Activated CD4-positive, alpha-beta T cell treated with anti-CD3 and anti-CD28 coated beads for 48 hours (primary cell): Measurements from ENCODE around the gene BEND2.
"Not testable (repeated sequence)": the region's sequence is repeated elsewhere in the genome, so short reads cannot be mapped to it uniquely, and the experiment has no call there.

Experiments
- DNase-seq: peaks from one replicate; pipeline ENCODE4 v3.0.0-alpha.2; 2020

Gene BEND2

DNA sequence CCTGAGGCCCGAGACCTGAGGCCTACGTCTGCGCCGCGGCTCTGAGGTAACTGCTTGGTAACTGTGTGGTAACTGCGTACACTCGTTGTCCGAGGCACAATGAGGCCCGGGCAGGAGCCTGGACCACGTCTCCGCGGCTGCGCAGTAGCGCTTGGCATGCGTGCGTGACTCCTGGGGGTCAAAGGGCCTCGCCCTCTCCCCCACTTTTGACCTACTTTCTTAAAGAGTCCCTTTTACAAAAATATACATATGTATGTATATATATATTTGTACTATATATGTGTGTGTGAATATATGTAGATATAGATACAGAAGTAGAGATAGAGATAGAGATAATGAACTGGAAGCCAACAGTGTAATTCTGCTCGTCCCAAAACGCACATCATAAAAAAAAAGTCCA lies at the start of gene BEND2:
TSS of gene BEND2 (minus strand) at position 101 of the 400 bp plus-strand sequence. CDS start 136 bp downstream, outside the sequence.
- DNase-seq: no peak

DNA sequence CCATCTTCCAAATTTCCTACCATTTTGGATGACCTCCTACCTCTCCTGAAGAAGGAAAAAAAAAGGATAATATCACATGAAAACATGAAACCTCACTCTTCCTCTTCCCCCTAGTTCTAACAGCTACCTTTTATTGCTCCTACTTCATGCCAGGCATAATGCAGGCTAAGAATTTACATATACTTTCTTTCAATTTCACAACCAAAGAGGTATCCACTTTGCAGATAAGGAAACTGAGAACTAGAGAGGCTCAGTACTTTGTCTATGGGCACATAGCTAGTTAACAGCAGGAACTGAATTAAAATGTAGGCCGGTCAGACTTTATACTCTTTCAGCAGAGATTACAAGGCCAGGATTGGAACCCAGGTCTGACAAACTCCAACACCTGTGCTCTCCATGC lies 34.4 kb upstream of the BEND2 start:
- no peak for DNase-seq

DNA sequence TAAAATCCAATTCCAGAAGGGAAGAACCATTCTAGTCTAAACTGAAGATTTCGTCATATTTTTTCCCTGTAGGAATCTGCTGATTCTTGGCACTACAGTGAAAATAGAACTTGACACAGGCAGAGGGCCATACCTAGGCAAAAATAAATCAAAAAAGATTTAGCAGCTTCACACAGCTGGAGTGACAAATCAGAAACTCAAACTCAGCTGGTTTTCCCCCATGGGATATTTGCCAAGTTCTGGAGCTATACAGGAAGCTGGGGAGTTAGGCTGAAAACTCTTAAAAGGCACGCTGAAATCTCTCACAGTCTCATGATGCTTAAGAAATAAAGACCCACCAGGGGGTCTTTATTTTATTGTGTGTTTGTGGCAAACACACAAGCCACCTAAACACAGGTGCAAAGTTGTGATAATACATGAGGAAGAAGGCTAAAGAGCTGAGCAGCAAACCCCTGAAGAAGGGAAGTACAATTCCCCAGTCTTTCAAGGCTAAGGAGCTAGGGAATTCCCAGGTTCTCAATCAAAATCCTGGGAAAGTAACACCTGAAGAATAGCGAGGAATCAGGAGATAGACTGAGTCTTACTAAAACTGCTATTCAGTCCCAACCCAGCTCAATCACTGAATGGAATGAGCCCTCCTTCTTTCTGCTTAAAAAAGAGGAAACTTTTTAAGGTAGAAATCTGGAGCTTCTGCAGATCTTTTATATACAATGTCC lies 32.1 kb upstream of the BEND2 start:
- DNase-seq: no peak

DNA sequence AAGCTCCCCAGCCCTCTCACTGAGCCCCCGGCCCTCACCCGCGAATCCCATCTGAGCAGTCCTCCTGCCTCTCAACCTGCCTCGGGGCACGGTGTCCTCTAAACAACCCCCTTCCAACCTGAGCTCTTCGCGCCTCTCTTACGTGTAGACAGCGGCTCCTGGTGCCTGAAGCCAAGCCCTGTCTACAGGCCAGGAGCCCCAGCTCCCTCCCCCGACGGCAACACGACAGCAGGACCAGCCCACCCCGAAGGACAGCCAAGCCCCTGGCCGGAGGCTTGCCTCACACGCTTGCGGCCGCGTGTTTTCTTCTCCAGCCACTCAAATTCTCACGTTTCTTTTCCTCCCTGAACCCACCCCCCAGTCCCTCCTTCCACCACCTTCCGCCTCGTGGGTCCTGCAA lies 9.0 kb upstream of the BEND2 start:
- DNase-seq: not testable (repeated sequence)

DNA sequence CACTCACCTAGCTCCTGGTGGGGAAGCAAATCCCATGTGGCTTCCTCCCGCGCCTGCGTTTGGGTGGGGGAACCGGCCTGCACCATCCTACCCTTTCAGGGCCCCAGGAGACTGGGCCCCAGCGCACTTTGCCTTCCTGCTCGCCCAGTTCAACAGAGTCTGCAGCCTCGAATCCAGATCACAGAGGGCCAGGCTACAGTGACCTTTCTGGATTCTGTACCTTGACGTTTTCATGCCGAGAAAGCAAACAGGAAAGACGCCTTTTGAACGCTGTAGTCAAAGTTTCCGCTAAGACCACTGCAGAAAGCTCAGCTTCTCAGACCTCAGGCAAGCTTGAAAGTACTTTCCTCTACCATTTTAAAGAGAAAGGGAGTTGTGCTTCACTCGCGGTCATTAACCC lies 7.4 kb upstream of the BEND2 start:
- no peak for DNase-seq

DNA sequence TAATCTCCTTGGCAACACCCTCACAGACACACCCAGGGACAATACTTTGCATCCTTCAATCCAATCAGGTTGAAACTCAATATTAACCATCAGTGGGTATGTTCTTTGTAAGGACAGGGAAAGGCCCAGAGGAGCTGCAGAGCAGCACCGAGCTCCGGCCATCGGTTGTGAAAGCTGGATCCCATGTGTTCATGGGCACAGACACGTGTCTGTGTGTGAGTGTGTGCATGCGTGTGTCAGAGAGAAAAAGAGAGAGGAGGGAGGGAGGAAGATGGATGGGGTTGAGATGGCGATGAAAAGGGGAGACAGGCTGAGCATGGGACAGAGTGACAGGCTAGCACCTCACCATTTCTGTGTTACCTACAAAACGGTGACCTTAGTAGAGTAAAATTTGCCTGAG lies 6.8 kb upstream of the BEND2 start:
- no peak for DNase-seq

DNA sequence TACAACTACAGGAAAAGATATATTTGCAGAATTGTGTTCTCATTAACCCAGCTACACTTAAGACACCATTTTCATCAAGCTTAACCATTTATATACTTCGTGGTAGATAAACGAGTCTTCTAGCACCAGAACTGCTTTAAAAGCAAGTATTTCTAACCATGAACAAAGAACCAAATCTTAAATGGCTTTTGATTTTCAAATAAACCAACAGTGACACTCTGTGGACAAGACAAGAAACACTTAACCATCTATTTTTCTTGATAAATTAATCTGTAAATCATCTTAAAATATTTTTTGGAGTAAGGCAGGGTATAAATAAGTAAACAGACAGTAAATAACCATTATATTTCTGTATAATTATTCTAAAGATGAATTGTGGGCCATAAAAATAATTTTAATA lies 10.2 kb downstream of the BEND2 start:
- DNase-seq: no peak

DNA sequence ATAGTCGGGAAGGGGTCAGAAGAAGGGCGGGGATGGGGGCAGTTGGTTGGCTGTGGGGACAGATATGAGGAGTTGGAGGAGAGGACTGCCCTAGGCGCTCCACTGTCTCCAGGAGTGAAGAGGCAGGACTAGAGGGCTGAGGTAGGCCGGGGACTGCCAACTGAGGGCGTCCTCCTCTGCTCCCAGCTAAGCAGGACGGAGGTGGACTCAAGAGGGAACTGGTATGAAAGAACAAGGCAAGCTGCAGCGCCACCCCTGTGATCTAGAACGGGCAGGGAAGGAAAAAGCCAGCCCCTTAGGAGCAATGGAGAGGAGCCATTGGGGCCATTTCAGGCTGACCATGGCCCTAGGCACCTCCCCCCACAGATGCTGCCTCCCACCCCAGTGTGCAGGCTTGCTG lies 14.0 kb downstream of the BEND2 start:
- DNase-seq: no peak

DNA sequence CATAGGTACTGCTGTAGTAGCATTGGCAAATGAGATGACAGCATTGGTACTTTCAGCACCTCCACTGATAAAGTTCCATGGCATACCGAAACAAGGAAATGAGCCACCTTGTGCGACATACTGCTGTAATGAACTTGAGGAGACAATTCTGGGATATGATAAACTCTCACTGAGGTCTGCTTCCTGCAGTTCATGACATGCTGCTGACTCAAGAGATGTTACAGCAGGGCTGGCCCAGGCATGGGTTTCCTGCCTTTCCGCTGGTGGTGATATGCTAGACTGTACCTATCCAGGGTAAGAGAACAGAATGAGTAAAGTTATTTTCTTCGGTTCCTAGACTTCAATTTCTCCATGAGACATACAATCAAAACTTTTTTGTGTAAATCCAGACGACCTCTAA lies 17.1 kb downstream of the BEND2 start:
- DNase-seq: no peak

DNA sequence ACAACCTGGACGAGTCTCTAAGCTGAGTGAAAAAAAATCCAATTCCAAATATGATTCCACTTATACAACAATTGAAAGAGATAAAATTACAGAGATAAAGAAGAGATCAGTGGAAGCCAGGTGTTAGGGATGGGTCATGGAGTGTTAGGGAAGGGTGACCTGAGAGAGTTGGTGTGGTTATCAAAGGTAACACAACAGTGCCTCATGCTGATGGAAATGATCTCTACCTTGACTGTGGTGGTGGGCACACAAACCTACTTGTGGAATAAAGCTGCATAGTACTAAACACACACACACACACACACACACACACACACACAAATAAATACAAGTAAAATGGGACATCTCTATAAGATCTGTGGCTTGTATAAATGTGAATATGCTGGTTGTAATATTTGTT lies 26.0 kb downstream of the BEND2 start:
- no peak for DNase-seq

DNA sequence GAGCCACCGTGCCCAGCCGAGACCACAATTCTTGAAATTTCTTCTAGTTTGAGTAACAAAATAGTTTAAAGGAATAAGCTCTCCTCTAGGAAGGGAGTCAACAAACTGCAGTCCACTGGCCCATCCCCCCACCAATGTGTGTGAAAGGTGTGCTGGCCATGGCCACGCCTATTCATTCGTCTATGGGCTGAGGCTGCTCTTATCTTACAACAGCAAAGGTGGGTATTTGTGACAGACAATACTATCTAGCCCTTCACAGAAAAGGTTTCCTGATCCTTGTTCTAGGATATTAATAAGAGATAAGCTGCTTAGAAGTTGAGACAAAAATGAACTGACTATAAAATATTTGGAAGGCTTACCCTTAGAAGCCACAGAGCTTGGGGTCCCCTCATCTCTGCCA lies 41.2 kb downstream of the BEND2 start:
- DNase-seq: no peak

DNA sequence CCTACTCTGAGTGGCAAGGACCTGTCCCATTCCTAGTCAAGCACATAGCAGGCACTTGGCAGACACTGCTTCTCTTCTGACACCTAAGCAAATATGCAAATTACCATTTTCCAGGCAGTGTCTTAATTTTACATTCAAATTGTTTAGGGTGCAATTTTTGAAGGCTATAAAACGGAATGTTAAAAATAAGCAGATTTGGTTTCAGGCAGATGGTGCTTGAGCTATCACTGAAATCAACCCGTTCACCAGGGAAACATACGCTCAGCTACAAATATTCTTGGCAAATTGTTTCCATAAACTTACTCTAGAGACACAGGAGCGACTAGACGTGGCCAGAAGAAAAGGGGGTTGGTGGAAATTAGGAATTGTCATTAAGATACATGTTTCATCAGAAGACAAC lies 45.7 kb downstream of the BEND2 start:
- DNase-seq: no peak

DNA sequence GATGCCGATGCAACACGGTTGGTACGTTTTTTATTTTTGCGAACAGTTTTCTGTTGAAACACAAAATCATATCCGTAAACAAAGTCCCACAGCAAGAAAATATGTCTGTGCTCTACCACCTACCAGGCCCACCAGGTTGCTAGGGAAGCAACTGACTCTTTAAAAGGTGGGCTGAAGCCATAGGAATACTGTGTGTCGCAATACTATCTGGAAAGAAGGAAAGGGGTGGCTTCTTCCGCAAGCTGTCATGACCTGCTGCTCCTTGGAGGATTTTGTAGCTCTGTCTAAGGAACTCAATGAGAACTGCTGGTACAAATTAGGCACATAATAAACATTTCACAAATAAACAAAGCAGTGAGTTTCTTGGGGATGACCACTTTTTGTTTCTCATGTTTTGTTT lies 46.5 kb downstream of the BEND2 start:
- DNase-seq: no peak

DNA sequence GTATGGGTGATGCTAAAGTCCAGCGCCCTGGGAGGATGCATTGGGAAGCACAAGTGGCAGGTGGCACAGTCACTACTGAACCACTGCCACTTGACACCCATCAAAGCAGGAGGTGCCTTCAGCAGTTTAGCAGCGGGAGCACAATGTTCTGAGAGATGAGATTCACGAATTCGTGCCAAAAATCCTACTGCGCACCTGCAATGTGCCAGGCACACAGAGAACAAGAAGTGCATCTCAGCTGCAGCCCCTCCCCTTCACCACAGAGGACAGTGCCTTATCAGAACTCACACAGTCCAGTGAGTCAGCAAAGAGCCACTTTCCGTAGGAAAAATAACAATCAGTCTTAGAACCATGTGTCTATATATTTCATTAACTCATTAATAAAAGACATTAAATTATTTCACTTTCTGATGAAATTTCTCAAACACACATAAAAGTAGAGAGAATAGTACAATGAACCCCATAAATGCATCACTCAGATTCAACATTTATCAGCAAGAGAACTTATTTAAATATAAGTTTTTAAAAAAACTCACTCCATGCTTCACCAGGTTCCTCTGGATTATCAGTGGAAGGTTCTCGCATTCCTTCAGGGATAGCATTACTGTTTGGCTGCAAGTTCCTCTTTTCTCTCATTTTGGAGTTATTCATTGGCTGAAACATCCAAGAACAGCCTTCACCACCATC lies 47.0 kb downstream of the BEND2 start:
- no peak for DNase-seq

DNA sequence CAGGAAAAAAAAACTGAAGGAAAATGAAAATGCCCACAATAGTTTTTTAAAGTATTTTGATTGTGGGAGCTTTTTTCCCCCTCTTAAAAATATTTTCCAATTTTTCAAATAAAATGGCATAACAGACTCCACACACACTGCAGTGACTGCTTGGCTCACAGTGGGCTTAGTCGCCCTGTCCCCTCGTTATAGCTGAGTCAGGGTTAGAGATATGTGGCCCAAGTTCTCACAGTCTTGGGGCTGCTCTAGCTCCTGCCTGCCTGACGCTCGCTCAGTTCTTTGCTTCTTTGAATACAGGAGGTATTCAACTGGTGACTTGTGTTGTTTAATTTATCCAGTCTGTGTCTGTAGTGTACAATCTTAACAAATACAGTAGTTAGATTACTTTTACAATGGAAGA lies 47.7 kb downstream of the BEND2 start:
- no peak for DNase-seq

DNA sequence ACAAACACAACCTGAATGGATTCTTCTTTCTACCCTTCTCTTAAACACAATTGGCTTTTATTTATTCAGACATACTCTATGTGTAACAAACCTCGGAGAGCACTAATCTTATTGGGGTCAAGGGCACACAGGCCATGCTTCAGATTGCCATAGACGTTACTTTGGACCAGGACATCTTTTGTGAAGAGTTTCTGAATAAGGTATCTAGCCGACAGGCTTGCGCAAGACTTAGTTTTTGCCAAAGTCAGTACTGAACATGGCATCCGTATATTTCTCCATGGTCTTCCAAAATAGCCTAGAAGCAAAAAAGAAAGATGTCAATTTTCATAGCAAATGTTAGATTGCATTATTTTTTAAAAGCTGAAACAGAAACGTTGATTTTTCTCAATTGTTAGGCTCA lies 49.8 kb downstream of the BEND2 start:
- no peak for DNase-seq

DNA sequence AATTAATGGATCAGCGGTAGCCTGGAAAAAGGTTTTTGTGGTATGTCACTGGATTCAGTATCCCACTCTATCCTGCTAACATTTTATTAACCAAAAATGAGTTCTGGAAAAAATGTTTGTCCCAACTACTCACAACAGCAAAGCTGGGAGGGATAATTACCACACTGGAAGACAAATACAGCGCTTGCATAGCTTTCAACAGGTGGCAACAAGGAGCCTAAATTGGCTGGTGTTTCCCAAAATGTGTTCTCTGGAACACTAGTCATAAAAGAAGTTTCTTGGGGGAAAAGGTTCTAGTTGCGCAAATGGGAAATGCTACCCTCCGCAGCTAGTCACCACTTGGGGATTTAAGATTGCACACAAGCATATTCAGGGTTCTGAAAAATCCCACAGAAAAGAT lies 54.6 kb downstream of the BEND2 start:
- no peak for DNase-seq

DNA sequence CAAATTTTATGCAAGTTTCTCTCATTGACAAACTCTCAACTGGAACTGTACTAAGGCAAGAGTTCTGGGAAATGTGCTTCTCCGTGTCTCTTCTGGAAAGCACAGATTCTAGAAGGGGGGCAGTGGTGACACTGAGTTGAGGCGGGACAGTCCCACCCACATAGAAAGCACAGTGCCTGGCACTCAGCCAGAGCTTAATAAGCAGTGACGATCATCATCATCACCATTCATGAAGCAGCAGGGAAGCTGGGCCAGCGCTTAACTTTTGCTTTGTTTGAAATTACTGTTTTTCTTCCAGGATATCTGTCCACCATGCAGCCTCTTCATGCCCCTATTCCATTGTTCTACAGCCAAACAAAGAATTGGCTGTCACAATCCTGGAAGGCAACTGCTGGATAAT lies 60.3 kb downstream of the BEND2 start:
- DNase-seq: no peak

DNA sequence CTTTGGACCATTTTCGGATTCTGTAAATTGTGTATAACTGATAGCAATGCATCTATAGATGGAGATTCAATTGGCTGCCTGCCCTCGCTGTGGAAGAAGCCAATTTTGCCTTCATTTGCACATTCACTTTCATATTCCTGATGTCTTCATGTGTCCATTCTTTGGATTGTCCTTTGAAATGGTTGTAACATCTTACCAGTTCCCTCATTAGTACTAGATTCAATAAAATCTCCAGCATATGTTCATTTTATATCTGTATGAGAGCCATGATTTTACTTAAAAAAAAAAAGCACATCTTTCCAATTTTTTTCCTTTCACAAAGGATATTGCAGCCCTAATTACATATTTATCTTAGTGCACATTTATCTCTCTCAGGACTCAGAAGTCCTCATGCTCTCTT lies 61.7 kb downstream of the BEND2 start:
- no peak for DNase-seq

DNA sequence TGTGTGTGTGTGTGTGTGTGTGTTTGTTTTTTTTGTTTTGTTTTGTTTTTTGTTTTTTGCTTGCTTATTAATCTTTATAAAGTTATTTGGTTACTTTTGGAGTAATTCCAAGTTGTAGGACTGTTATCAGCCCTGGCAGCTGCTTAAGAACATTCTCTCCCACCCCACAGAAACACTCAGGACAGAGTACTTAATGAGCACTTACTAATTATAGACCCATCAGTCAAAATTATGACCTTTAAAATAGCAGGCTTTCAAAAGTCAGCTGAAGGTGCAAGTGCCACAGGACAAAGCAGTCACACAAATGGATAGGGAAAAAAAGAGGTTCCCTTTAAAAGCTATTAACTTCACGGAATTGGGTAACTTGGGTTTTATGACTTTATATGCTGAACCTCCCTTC lies 69.0 kb downstream of the BEND2 start:
- no peak for DNase-seq

DNA sequence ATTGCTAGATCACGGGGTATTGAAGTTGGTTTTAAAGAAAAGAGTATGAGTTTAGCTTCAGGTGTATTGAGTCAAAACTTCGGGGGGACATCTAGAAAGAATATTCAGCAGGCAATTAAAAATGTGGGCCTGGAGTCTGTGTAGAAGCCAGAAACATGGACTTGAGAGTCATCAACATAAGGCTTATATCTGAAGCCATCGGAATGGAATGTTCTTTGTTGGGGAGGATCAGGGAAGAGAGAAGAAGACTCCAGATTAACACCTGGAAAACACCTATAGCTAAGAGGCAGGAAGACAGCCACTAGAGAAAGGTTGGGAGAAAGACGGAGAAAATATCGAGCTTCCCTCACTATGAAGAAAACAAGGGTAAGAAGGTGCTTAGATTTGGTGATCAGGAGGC lies 69.5 kb downstream of the BEND2 start:
- no peak for DNase-seq

DNA sequence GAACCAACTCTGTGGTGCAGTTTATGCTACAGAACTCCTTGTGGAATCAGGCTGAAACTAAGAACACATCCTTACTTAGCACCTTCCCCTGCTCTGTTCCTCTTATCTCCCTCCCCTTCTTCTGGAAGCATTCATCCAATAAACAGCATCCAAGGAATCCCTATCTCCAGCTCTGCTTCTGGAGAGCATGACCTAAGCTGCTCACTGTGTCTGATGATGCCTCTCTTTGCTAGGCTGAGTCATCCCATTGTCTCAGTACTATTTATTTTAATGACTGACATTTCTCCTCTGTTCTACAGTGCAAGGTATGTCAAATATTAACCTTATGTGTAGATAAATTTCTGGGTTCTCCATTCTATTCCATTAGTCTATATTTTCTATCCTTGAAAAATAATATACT lies 71.2 kb downstream of the BEND2 start:
- DNase-seq: no peak

DNA sequence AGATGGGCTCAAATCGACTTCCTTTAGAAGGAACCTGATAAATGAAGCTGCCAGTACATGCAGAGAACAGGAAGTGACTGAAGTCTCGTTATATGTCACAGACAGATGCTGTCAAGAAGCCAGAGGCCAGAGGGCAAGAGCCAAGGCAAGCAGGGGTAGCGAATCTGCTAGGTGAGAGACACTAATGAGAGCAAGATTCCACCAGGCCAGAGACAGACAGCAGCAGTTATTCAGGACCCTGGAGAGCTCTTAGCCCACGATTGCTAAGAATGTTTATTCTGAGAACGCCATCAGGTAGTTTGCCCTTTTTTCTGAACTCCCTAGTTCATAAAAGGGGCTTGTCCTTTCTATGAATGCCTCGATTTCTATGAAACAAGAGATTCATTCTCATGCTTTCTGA lies 73.7 kb downstream of the BEND2 start:
- DNase-seq: peak; percentile 14

DNA sequence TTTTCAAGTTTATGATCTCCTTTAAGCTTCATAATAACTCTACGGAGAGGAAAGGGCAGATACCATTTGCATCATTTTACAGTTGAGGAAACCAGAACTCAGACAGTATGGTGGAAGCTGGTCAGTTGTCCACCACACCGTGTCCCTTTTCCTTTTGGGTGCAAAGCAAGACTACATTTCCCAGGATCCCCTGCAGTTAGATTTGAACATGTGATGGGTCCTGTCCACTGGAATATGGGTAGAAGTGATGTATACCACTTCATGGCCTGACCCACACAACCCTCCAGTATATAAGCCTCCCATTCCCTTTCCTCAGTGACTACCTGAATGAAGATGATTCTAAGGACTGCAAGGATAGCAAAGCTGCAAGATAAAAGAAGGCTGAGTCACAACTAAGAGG lies 74.7 kb downstream of the BEND2 start:
- no peak for DNase-seq

DNA sequence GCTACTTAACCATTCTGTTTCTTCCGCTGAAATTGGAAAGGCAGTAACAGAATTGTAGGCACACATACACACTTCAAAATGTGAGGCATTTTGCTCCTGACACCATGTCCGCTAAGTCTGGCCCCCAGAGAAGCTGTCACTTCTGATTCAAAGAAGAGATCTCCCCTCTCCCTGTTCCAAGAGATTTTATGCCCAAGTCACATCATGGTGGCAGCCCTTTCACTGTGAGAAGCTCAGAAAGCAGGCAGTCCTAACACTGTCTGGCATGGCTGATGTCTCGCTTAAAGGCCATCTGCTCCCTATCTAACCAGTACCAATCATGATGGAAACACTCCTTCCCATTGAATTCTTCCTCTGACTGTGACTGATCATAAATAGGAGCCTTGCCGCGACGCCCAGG lies 83.9 kb downstream of the BEND2 start:
- DNase-seq: no peak
